Naive thymus-derived CD8-positive, alpha-beta T cell (primary cell): ENCODE measurements around the gene KANK3. TPM values are rescaled to one million over a fixed set of nuclear protein-coding genes. Genes with fewer than 3 reads are reported as not detected.
"Not testable (repeated sequence)": the region's sequence is repeated elsewhere in the genome, so short reads cannot be mapped to it uniquely, and the experiment has no call there.

ENCODE experiments used
- ATAC-seq, 2 donors: fragments of 150-1000 bp; cut with Tn5 transposase in 1 of 2; sonication (Bioruptor Pico), chemical (Tn5 transposase) in 1 of 2; 1 replicate in 1 of 2; 2 replicates in 1 of 2; pipeline ENCODE4 v1.10.0; 2021; ENCODE audit warnings: mild to moderate bottlenecking in 2 of 2, moderate library complexity in 2 of 2
- POLR2A ChIA-PET: fragments of 350-600 bp; sonication (Branson Sonifier 250); formaldehyde crosslinking; loops from one replicate; lab custom pipeline; 2021; ENCODE audit warnings: antibody characterized with exemption; lab: Charles Lee
- DNase-seq, 10 donors: peaks; one replicate each; pipeline versions ENCODE4 v3.0.0 to v3.0.0-alpha.2; 2020 to 2022
- H3K27ac Mint-ChIP-seq, 10 donors: one replicate each; pipeline ENCODE4 v1.8.0; 2020 to 2022; ENCODE audit warnings: mild to moderate bottlenecking in 10 of 10, mixed read lengths in 10 of 10, moderate library complexity in 4 of 10, inconsistent platforms in 1 of 10
- H3K27me3 Mint-ChIP-seq, 5 donors: one replicate each; pipeline ENCODE4 v1.8.0; 2021 to 2022; ENCODE audit warnings: mixed read lengths in 5 of 5
- H3K36me3 Mint-ChIP-seq, 3 donors: one replicate each; pipeline ENCODE4 v1.8.0; 2020 to 2022; ENCODE audit warnings: mixed read lengths in 3 of 3, mild to moderate bottlenecking in 2 of 3, inconsistent platforms in 1 of 3
- H3K4me1 Mint-ChIP-seq, 4 donors: one replicate each; pipeline ENCODE4 v1.8.0; 2021 to 2022; ENCODE audit warnings: mixed read lengths in 4 of 4
- H3K4me3 Mint-ChIP-seq, 10 donors: one replicate each; pipeline ENCODE4 v1.8.0; 2020 to 2022; ENCODE audit warnings: mild to moderate bottlenecking in 10 of 10, mixed read lengths in 10 of 10, moderate library complexity in 6 of 10, inconsistent platforms in 1 of 10
- H3K9me3 Mint-ChIP-seq, 9 donors: one replicate each; pipeline ENCODE4 v1.8.0; 2020 to 2022; ENCODE audit warnings: mixed read lengths in 9 of 9, mild to moderate bottlenecking in 3 of 9, inconsistent platforms in 1 of 9, moderate library complexity in 1 of 9
- polyA plus RNA-seq, 3 donors: library from polyadenylated mRNA; unstranded; fragments of 300-500 nt; fragmentation: Illumina TruSeq; gene quantifications; one replicate each; pipeline ENCODE4 v1.2.3, GENCODE V29; 2021
- total RNA-seq, 8 experiments: library from RNA in 2 of 8; stranded (reverse) in 2 of 8; gene quantifications; one replicate each; pipeline ENCODE4 v1.2.3 and lab custom pipeline; 2021 to 2026

KANK3 gene
- total and polyA plus RNA-seq, 5 experiments from 2014 or later, result 0.82 to 3.3 (median 1.5) TPM

DNA sequence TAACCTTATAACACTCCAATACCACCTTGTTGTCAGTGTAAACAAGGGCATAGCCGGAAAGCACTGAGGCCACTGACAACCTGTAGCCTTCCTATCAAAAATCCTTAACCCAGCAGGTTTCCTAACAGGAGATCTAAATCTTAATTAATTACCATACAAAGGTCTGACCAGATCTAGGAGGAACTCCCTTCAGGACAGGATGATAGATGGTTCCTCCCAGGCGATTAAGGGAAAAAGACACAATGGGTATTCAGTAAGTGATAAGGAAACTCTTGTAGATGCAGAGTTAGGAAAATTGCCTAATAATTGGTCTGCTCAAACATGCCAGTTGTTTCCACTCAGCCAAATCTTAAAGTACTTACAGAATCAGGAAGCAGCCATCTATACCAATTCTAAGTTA, 42.0 kb upstream of the KANK3 start:
- H3K9me3 Mint-ChIP-seq, H3K36me3 Mint-ChIP-seq, H3K27me3 Mint-ChIP-seq, DNase-seq, POLR2A ChIA-PET, H3K4me3 Mint-ChIP-seq, ATAC-seq, H3K4me1 Mint-ChIP-seq: not testable (repeated sequence)
- peak overlapping the region in 1 of 10 donors; percentile 11 for H3K27ac Mint-ChIP-seq

DNA sequence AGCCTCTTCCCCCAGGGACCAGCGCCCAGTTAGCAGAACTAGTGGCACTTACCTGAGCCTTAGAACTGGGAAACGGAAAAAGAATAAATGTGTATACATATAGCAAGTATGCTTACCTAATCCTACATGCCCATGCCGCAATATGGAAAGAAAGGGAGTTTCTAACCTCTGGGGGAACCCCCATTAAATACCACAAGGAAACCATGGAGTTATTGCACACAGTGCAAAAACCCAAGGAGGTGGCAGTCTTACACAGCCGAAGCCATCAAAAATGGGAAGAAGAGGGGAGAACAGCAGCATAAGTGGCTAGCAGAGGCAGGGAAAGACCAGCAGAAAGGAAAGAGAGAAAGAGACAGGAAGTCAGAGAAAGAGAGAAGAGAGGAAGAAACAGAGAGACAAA, 41.5 kb upstream of the KANK3 start:
- H3K4me1 Mint-ChIP-seq, ATAC-seq, DNase-seq, H3K27me3 Mint-ChIP-seq, POLR2A ChIA-PET, H3K36me3 Mint-ChIP-seq, H3K9me3 Mint-ChIP-seq, H3K4me3 Mint-ChIP-seq: not testable (repeated sequence)
- H3K27ac Mint-ChIP-seq, result peak overlapping the region in 1 of 10 donors; percentile 88

DNA sequence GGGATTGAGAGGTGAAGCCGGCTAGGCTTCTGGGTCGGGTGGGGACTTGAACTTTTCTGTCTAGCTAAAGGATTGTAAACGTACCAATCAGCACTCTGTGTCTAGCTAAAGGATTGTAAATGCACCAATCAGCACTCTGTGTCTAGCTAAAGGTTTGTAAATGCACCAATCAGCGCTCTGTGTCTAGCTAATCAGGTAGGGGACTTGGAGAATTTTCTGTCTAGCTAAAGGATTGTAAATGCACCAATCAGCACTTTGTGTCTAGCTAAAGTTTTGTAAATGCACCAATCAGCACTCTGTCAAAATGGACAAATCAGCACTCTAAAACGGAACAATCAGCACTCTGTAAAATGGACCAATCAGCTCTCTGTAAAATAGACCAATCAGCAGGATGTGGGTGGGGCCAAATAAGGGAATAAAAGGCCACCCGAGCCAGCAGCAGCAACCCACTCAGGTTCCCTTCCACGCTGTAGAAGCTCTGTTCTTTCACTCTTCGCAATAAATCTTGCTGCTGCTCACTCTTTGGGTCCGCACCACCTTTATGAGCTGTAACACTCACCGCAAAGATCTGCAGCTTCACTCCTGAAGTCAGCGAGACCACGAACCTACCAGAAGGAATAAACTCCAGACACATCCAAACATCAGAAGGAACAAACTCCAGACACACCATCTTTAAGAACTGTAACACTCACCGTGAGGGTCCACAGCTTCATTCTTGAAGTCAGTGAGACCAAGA, 36.3 kb upstream of the KANK3 start:
- not testable (repeated sequence) for H3K9me3 Mint-ChIP-seq, H3K27ac Mint-ChIP-seq, ATAC-seq, H3K4me3 Mint-ChIP-seq, DNase-seq, H3K36me3 Mint-ChIP-seq, H3K27me3 Mint-ChIP-seq
- H3K4me1 Mint-ChIP-seq, result peaks cover 6 to 11% (median 7%) of the 10 kb centered on the region in 4 donors
- POLR2A ChIA-PET, result interaction anchor here (0.9 to 1.0 kb wide), 2 partner anchors 11 to 65 kb away, joined by 4 to 5 read pairs; partner anchors contain the start of gene RAB11B

DNA sequence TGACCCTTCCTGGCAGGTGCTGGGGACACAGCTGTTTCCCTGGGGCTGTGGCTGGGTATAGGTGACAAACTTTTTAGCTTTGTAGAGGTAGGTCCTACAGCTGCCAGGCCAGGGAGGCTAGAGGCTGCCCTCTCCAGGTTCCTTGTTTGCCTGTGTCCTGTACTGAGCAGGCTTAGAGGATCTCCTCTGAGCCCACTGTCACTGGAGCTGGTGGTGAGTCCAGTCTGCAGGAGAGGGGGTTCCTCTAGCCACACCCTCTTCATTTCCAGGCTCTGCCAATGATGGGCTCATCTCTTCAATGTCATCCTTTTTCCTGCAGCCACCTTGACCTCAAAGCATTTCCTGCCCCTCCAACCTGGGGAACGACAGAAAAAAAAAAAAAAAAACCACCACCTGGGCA, 34.5 kb upstream of the KANK3 start:
- peaks cover 0 to 2% (median 0%) of the 10 kb centered on the region in 9 donors for H3K9me3 Mint-ChIP-seq
- no peak for ATAC-seq
- H3K36me3 Mint-ChIP-seq, result peaks cover 0 to 9% (median 3%) of the 10 kb centered on the region in 3 donors
- no peak for DNase-seq
- peak overlapping the region in 1 of 10 donors; percentile 20 for H3K27ac Mint-ChIP-seq
- no peaks in the 10 kb centered on the region for H3K27me3 Mint-ChIP-seq
- H3K4me3 Mint-ChIP-seq, result no peak overlapping the region
- POLR2A ChIA-PET, result interaction anchor here (0.7 to 1.5 kb wide), 2 partner anchors 48 to 69 kb away, joined by 3 to 4 read pairs; no protein-coding TSS in a partner anchor
- peaks cover 7 to 13% (median 7%) of the 10 kb centered on the region in 4 donors for H3K4me1 Mint-ChIP-seq

DNA sequence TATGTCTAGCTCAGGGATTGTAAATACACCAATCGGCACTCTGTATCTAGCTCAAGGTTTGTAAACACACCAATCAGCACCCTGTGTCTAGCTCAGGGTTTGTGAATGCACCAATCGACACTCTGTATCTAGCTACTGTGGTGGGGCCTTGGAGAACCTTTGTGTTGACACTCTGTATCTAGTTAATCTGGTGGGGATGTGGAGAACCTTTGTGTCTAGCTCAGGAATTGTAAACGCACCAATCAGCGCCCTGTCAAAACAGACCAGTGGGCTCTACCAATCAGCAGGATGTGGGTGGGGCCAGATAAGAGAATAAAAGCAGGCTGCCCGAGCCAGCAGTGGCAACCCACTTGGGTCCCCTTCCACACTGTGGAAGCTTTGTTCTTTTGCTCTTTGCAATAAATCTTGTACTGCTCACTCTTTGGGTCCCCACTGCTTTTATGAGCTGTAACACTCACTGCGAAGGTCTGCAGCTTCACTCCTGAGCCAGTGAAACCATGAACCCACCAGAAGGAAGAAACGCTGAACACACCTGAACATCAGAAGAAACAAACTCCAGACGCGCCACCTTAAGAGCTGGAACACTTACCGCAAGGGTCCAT, 33.4 kb upstream of the KANK3 start:
- not testable (repeated sequence) for H3K4me3 Mint-ChIP-seq, H3K9me3 Mint-ChIP-seq, DNase-seq, ATAC-seq, H3K27me3 Mint-ChIP-seq, H3K36me3 Mint-ChIP-seq
- H3K27ac Mint-ChIP-seq, result peak overlapping the region in 1 of 10 donors; percentile 21
- peaks cover 7 to 13% (median 7%) of the 10 kb centered on the region in 4 donors for H3K4me1 Mint-ChIP-seq
- POLR2A ChIA-PET, result interaction anchor here (1.5 kb wide), 1 partner anchor 70 kb away, joined by 3 read pairs; no protein-coding TSS in a partner anchor

DNA sequence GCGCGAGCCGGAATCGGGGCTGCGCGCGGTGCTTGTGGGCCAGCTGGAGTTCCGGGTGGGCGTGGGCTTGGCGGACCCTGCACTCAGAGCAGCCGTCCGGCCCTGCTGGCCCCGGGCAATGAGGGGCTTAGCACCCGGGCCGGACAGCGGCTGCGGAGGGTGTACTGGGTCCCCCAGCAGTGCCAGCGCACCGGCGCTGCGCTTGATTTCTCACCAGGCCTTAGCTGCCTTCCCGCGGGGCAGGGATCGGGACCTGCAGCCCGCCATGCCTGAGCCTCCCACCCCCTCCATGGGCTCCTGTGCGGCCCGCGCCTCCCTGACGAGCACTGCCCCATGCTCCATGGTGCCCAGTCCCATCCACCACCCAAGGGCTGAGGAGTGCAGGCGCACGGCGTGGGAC, 32.7 kb upstream of the KANK3 start:
- ATAC-seq, H3K27me3 Mint-ChIP-seq, H3K36me3 Mint-ChIP-seq, DNase-seq, H3K4me3 Mint-ChIP-seq, H3K27ac Mint-ChIP-seq, H3K9me3 Mint-ChIP-seq, POLR2A ChIA-PET: not testable (repeated sequence)
- peaks cover 7 to 13% (median 7%) of the 10 kb centered on the region in 4 donors for H3K4me1 Mint-ChIP-seq

DNA sequence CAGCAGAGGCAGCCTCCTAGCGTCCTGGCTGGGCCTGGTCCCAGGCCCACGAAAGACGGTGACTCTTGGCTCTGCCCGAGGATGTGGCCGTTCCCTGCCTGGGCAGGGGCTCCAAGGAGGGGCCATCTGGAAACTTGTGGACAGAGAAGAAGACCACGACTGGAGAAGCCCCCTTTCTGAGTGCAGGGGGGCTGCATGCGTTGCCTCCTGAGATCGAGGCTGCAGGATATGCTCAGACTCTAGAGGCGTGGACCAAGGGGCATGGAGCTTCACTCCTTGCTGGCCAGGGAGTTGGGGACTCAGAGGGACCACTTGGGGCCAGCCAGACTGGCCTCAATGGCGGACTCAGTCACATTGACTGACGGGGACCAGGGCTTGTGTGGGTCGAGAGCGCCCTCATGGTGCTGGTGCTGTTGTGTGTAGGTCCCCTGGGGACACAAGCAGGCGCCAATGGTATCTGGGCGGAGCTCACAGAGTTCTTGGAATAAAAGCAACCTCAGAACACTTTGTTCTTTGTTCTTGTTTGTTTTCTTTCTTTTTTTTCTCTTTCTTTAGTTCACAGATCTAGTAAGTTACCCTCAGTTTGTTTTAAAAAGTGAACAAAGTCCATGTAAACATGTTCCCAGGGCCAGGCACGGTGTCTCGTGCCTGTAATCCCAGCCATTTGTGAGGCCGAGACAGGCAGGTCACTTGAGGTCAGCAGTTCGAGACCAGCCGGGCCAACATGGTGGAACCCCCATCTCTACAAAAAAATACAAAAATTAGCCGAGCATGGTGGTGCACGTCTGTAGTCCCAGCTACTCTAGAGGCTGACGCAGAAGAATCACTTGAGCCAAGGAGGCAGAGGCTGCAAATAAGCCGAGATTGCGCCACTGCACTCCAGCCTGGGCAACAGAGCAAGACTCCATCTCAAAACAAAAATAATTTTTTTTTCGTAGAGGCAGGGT, 31.1 kb upstream of the KANK3 start:
- H3K4me3 Mint-ChIP-seq, result no peak overlapping the region
- ATAC-seq, result no peak
- H3K4me1 Mint-ChIP-seq, result peaks cover 5 to 13% (median 7%) of the 10 kb centered on the region in 4 donors
- H3K36me3 Mint-ChIP-seq, result peaks cover 0 to 4% (median 3%) of the 10 kb centered on the region in 3 donors
- H3K27me3 Mint-ChIP-seq, result no peaks in the 10 kb centered on the region
- H3K9me3 Mint-ChIP-seq, result no peaks in the 10 kb centered on the region
- DNase-seq, result no peak
- no peak overlapping the region for H3K27ac Mint-ChIP-seq
- POLR2A ChIA-PET, result no interaction called here

DNA sequence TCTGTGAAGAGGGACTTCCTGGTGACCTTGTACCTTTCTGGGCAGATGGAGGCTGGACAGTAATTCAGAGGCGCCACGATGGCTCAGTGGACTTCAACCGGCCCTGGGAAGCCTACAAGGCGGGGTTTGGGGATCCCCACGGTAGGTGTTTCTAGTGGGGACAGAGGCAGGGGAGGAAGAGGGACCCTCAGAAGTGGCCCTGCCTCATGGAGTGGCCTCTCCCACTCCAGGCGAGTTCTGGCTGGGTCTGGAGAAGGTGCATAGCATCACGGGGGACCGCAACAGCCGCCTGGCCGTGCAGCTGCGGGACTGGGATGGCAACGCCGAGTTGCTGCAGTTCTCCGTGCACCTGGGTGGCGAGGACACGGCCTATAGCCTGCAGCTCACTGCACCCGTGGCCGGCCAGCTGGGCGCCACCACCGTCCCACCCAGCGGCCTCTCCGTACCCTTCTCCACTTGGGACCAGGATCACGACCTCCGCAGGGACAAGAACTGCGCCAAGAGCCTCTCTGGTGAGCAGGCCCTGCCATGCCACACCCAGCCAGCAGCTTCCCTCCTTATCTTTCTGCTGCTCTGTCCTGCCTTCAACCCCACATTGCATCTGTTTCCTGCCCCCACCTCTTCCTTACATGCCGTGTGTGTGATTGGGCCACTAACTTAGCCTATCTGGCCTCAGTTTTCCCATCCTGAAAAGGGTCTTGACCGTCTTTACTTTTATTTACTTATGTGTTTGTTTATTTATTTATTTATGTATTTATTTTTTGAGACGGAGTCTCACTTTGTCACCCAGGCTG, 28.1 kb upstream of the KANK3 start:
- peaks cover 4 to 27% (median 24%) of the 10 kb centered on the region in 5 donors for H3K27me3 Mint-ChIP-seq
- peaks cover 0 to 3% (median 0%) of the 10 kb centered on the region in 3 donors for H3K36me3 Mint-ChIP-seq
- H3K27ac Mint-ChIP-seq, result no peak overlapping the region
- H3K4me1 Mint-ChIP-seq, result peaks cover 0 to 6% (median 2%) of the 10 kb centered on the region in 4 donors
- H3K4me3 Mint-ChIP-seq, result no peak overlapping the region
- ATAC-seq (no peak), DNase-seq (no peak)
- no peaks in the 10 kb centered on the region for H3K9me3 Mint-ChIP-seq
- POLR2A ChIA-PET, result interaction anchor here (0.8 kb wide), 1 partner anchor 332 kb away, joined by 3 read pairs; no protein-coding TSS in a partner anchor

DNA sequence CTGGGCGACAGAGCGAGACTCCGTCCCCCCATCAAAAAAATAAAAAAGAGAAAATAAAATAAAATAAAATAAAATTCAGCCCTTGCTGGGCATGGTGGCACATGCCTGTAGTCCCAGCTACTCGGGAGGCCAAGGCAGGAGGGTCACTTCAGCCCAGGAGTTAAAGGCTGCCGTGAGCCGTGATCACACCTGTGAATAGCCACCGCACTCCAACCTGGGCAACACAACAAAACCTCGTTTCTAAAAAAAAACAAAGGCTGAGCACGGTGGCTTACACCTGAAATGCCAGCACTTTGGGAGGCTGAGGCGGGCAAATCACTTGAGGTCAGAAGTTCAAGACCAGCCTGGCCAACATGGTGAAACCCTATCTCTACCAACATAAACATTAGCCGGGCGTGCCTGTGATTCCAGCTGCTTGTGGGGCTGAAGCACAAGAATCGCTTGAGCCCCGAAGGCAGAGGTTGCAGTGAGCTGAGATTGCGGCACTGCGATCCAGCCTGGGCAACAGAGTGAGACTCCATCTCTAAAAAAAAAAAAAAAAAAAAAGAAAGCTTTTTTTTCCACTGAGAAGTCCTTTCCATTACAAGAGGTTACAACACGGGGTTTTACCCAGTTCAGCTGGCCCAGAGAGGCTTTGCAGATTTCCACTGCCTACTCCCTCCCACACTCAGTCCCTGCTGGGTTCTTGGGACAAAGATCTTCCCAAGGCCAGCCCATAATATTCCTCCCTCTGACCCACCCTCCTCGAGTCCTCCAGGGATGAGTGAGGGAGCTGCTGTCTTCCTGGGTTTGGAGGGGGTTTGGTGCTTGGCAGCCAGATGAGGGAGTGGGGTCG, 27.3 kb upstream of the KANK3 start:
- ATAC-seq (no peak), DNase-seq (no peak)
- Mint-ChIP-seq H3K4me1 (peaks cover 0 to 6% (median 2%) of the 10 kb centered on the region in 4 donors), H3K36me3 (peaks cover 0 to 3% (median 0%) of the 10 kb centered on the region in 3 donors), H3K27ac (no peak overlapping the region), H3K9me3 (no peaks in the 10 kb centered on the region), H3K27me3 (peaks cover 4 to 36% (median 29%) of the 10 kb centered on the region in 5 donors), H3K4me3 (no peak overlapping the region)
- POLR2A ChIA-PET, result no interaction called here

DNA sequence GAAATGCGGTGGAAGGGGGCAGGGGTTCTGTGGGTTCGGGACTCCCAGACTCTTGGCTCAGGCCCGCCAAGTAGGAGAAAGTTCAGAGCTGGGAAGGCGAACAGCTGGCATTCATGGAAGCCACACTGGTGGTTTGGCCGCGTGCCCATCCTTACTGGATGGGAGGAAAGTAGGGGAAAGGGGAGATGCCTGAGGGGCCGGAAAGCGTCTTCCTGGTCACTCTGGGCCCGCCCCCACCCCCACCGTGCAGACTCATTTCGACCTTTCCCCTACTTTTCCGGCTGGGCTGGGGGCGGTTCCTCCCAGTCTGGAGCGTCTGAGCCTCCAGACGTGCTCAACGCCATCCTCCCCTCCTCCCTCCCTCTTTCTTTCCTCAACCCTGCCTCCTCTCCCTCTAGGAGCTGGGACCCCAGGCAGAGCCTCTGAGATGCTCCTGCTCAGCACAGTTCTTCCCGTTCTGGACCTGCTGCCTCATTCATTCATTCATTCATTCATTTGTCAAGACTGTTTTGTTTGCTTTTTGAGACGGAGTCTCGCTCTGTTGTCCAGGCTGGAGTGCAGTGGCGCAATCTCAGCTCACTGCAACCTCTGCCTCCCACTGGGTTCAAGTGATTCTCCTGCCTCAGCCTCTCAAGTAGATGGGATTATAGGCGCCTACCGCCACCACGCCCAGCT, 24.4 kb upstream of the KANK3 start:
- Mint-ChIP-seq H3K4me3 (peak overlapping the region in 1 of 10 donors; percentile 67), H3K27me3 (peaks cover 7 to 59% (median 38%) of the 10 kb centered on the region in 5 donors), H3K9me3 (no peaks in the 10 kb centered on the region), H3K4me1 (peaks cover 6 to 14% (median 11%) of the 10 kb centered on the region in 4 donors), H3K36me3 (peaks cover 0 to 3% (median 0%) of the 10 kb centered on the region in 3 donors), H3K27ac (peak overlapping the region in 2 of 10 donors; percentile 53 to 69)
- POLR2A ChIA-PET, result no interaction called here
- DNase-seq (no peak), ATAC-seq (no peak)

DNA sequence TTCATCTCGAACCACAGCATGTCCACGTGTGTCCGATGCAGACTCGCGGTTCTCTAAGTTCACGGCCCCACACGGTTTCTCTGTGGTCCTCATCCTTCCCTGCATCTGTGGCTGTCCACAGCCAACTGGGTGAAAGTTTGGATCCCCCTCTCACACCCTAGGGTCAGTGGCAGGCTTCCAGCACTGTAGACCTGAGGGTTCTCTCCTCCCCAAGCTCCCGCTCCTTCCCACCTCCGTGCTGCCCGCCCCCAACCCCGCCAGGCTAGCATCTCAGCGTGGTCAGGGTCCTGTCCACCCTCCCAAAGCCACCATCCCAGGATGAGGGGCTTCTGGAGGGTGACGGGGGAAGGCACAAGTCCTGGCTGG, 23.9 kb upstream of the KANK3 start:
- Mint-ChIP-seq H3K4me1 (peaks cover 6 to 14% (median 11%) of the 10 kb centered on the region in 4 donors), H3K27ac (no peak overlapping the region), H3K36me3 (peaks cover 0 to 3% (median 0%) of the 10 kb centered on the region in 3 donors), H3K9me3 (no peaks in the 10 kb centered on the region), H3K4me3 (peak overlapping the region in 1 of 10 donors; percentile 67), H3K27me3 (peaks cover 7 to 64% (median 38%) of the 10 kb centered on the region in 5 donors)
- POLR2A ChIA-PET, result no interaction called here
- ATAC-seq, result no peak
- no peak for DNase-seq
